Mammary epithelial cell (primary cell): ENCODE measurements around the gene JAM3.

Source experiments
- CTCF ChIP-seq, 2 donors: IDR thresholded peaks in 1 of 2; conservative IDR thresholded peaks in 1 of 2; 2 replicates each; pipeline ENCODE4 v1.5.1; 2011 to 2012; ENCODE audit warnings: inconsistent platforms in 2 of 2, low read length in 2 of 2, mild to moderate bottlenecking in 2 of 2, control low read depth in 1 of 2, low read depth in 1 of 2; ENCODE audit not compliant: insufficient read depth in 1 of 2; ENCODE audit errors: extremely low read depth in 1 of 2
- EZH2 ChIP-seq: IDR thresholded peaks from 2 replicates; pipeline ENCODE4 v1.6.1; 2012; ENCODE audit warnings: low read length, inconsistent platforms, borderline replicate concordance

- TF ChIP-seq CTCF (conservative IDR thresholded peaks at IDR 0.05 in 1 of 2, IDR thresholded peaks at IDR 0.05 in 1 of 2; ENCODE audit: extremely low read depth in 1 of 2, insufficient read depth in 1 of 2, low read depth in 1 of 2, low read length in 2 of 2) (no peak), EZH2 (no peak)
Measured at GRCh38 chr11:134119094-134119493, 50.2 kb downstream of the JAM3 start.
